Tibial nerve (tissue), 4 donors: ENCODE measurements around the gene LKAAEAR1. TPM values are rescaled to one million over a fixed set of nuclear protein-coding genes. Genes with fewer than 3 reads are reported as not detected.

Experiments used
- DNase-seq, 2 donors: peaks; one replicate each; pipeline ENCODE4 v3.0.0-alpha.2; 2019; ENCODE audit warnings: low spot score in 2 of 2
- H3K27ac ChIP-seq, 4 donors: fragments of 200-600 bp; sonication (generic) in 3 of 4; one replicate each; pipeline ENCODE4 v1.5.1; 2017 to 2019; ENCODE audit warnings: mild to moderate bottlenecking in 1 of 4
- H3K27me3 ChIP-seq, 2 donors: fragments of 200-600 bp; sonication (generic) in 1 of 2; one replicate each; pipeline versions ENCODE4 v1.5.1 to v1.6.0; 2017 to 2019
- H3K36me3 ChIP-seq, 3 donors: fragments of 200-600 bp; sonication (generic); one replicate each; pipeline ENCODE4 v1.5.1; 2018 to 2019
- H3K4me1 ChIP-seq, 4 donors: fragments of 200-600 bp; sonication (generic) in 3 of 4; one replicate each; pipeline ENCODE4 v1.5.1; 2017 to 2019
- H3K4me3 ChIP-seq, 4 donors: fragments of 200-600 bp; sonication (generic) in 3 of 4; one replicate each; pipeline ENCODE4 v1.5.1; 2017 to 2019; ENCODE audit warnings: mild to moderate bottlenecking in 1 of 4, moderate library complexity in 1 of 4
- H3K9me3 ChIP-seq, 4 donors: fragments of 200-600 bp; sonication (generic) in 3 of 4; one replicate each; pipeline ENCODE4 v1.5.1; 2017 to 2019
- EP300 ChIP-seq, 2 donors: sonication (generic); formaldehyde crosslinking; IDR thresholded peaks; one replicate each; pipeline ENCODE4 v1.6.1; 2017; ENCODE audit warnings: antibody characterized with exemption in 2 of 2, mild to moderate bottlenecking in 1 of 2
- POLR2A ChIP-seq, 2 donors: fragments of 450-650 bp; IDR thresholded peaks; one replicate each; pipeline ENCODE4 v1.6.1; 2017; ENCODE audit warnings: antibody characterized with exemption in 2 of 2, mild to moderate bottlenecking in 2 of 2, moderate library complexity in 2 of 2
- WGBS, 2 donors: methylation state at CpG; one replicate each; pipeline ENCODE4 v1.1.5; 2018; 5-methylcytosine and 5-hydroxymethylcytosine counted together
- total RNA-seq, 4 donors: library from RNA; depleted of rRNA; stranded (reverse); fragments of >200 nt; gene quantifications; one replicate each; pipeline ENCODE4 v1.1.0, GENCODE V29; 2016
- TF ChIP-seq, protein P1 (sequence below), 5 experiments: fragments of 200-600 bp in 3 of 5; fragments of 450-650 bp in 2 of 5; sonication (generic) in 3 of 5; IDR thresholded peaks; one replicate each; pipeline ENCODE4 v1.5.1; 2016 to 2019; ENCODE audit warnings: antibody characterized with exemption in 5 of 5, mild to moderate bottlenecking in 3 of 5, moderate library complexity in 2 of 5

LKAAEAR1 gene
- total RNA-seq, 4 donors from 2014 or later: 0.59 to 1.3 (median 0.84) TPM; not detected in 1

DNA sequence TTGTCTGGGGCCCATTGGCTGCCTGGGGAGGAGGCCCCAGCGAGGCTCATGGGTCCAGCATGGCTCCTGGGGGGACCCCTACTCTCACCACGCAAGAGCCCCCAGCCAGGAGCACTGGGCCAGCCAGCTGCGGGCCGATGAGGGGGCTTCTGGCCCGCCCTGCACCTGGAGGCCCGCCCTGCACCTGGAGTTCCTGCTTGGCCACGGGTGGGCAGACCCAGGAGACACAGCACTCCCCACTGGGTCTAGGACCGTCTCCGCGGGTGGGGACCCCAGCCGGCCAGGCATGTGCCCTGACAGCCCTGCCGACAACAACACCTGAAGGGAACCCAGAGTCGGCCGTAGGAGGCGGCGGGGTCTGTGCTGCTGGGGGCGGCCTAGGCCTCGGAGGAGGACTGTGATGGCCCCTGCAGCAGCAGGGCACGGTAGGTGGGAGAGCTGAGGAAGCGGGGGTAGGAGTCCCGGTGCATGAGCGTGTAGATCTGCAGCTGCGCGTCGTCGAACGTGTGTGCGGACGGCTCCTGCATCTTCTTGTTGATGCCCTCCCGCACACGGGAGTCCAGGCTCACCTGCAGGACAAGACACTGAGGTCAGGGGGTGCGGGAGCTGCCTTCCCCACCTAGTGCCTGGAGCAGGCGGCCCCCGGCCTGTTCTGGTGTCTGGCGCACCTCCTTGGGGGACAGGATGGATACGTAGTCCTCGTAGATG is 10.6 kb downstream of the LKAAEAR1 start:
- Histone ChIP-seq H3K27me3 (no peaks in the 10 kb centered on the region), H3K9me3 (no peaks in the 10 kb centered on the region), H3K27ac (no peak overlapping the region), H3K4me1 (peaks cover 0 to 11% (median 3%) of the 10 kb centered on the region in 4 donors), H3K4me3 (no peak overlapping the region), H3K36me3 (peaks cover 0 to 67% (median 0%) of the 10 kb centered on the region in 3 donors)
- no peak for DNase-seq
- TF ChIP-seq POLR2A (IDR thresholded peaks at IDR 0.05) (no peak), EP300 (IDR thresholded peaks at IDR 0.05) (no peak)
- TF ChIP-seq, protein P1, sequence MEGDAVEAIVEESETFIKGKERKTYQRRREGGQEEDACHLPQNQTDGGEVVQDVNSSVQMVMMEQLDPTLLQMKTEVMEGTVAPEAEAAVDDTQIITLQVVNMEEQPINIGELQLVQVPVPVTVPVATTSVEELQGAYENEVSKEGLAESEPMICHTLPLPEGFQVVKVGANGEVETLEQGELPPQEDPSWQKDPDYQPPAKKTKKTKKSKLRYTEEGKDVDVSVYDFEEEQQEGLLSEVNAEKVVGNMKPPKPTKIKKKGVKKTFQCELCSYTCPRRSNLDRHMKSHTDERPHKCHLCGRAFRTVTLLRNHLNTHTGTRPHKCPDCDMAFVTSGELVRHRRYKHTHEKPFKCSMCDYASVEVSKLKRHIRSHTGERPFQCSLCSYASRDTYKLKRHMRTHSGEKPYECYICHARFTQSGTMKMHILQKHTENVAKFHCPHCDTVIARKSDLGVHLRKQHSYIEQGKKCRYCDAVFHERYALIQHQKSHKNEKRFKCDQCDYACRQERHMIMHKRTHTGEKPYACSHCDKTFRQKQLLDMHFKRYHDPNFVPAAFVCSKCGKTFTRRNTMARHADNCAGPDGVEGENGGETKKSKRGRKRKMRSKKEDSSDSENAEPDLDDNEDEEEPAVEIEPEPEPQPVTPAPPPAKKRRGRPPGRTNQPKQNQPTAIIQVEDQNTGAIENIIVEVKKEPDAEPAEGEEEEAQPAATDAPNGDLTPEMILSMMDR (IDR thresholded peaks at IDR 0.05): no peak
- WGBS, 2 donors: 89 to 90% methylated on average over 29 to 31 of the region's 37 CpGs

DNA sequence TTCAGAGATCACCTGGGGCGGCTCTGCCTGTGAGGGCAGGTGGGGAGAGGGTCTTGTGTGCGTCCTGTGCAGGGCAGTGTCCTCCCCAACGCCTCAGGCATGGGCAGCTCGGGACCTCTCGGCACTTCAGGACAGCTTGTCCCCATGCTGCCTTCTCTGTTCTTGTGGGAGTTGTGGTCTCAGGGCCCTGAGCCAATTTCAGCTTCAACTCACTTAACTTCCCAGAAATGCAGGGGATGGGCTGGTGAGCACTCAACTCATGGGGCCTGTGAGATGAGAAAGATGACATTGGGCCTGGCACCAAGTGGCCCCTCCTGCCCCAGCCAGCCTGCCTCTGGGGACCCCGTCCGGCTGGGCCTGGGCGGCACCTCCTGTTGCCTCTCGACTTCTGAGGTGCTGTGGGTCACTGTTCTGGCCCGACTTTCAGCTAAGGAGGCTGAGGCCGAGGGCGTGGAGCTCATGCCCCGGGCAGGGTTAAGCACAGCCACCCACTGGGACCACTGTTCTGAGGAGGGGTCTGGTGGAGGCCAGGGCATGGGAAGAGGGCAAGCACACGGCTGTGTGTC is 11.6 kb downstream of the LKAAEAR1 start:
- no peak for TF ChIP-seq POLR2A (IDR thresholded peaks at IDR 0.05)
- no peak for TF ChIP-seq EP300 (IDR thresholded peaks at IDR 0.05)
- TF ChIP-seq, protein P1 (IDR thresholded peaks at IDR 0.05): no peak
- no peaks in the 10 kb centered on the region for H3K27me3 ChIP-seq
- H3K27ac ChIP-seq: no peak overlapping the region
- H3K4me1 ChIP-seq: peaks cover 0 to 3% (median 0%) of the 10 kb centered on the region in 4 donors
- no peak for DNase-seq
- no peak overlapping the region for H3K4me3 ChIP-seq
- H3K36me3 ChIP-seq: peaks cover 0 to 75% (median 0%) of the 10 kb centered on the region in 3 donors
- H3K9me3 ChIP-seq: no peaks in the 10 kb centered on the region
- 69 to 74% methylated on average over 10 of the region's 14 CpGs for WGBS, 2 donors

DNA sequence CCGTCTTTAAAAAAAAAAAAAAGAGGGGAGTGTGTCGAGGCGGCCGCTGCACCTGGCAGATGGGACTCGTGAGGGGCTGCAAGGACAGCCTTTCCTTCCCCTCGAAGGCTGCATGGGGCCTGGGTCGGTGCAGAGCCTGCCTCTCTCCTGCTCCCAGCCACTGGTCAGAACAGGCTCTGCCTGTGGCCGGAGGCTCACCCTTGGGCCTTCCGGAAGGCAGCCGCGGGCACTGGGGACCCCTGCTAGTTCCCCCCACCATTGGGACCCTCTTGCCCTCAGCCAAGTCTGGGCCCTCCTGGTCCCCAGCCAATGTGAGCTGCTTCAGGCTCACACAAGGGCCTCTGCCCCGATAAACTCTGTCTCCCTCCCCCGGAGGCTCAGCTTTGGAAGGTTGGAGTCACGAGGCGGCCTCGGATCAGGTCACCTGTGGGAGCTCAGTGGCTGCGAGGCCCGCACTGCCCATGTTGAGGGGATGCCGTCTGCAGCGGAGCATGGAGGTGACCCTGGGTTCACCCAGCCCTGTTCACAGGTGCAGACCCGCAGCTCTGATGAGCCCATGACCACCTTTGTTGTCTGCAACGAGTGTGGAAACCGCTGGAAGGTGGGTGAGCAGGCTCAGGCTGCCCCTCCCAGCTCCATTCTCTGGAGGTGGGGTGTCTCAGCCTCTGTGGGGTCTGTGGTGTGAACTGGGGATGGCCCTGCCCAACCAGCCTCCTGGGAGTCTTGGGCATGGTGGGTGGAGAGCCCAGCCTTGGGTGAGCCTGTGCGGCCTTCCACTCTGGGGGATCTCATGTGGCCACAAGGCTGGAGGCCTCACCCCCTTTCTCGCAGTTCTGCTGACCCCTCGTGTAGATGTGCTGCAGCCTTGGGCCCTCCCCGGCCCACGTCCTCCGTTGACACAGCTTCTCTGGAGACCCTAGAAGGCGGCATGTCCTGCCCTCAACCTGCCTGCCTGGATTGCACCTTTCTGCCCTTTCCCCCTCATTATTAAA is 12.6 kb downstream of the LKAAEAR1 start:
- WGBS, 2 donors: 82 to 86% methylated on average over 15 to 25 of the region's 30 CpGs
- no peak for DNase-seq
- H3K36me3 ChIP-seq: peaks cover 0 to 81% (median 0%) of the 10 kb centered on the region in 3 donors
- peaks cover 0 to 6% (median 0%) of the 10 kb centered on the region in 4 donors for H3K4me1 ChIP-seq
- no peak overlapping the region for H3K4me3 ChIP-seq
- no peak overlapping the region for H3K27ac ChIP-seq
- no peaks in the 10 kb centered on the region for H3K27me3 ChIP-seq
- TF ChIP-seq EP300 (IDR thresholded peaks at IDR 0.05) (no peak), POLR2A (IDR thresholded peaks at IDR 0.05) (no peak)
- TF ChIP-seq, protein P1 (IDR thresholded peaks at IDR 0.05): no peak
- H3K9me3 ChIP-seq: no peaks in the 10 kb centered on the region

- no peaks in the 10 kb centered on the region for H3K27me3 ChIP-seq
- 91 to 94% methylated on average over 21 to 27 of the region's 31 CpGs for WGBS, 2 donors
- H3K27ac ChIP-seq: no peak overlapping the region
- H3K4me1 ChIP-seq: peaks cover 0 to 14% (median 3%) of the 10 kb centered on the region in 4 donors
- H3K36me3 ChIP-seq: peaks cover 0 to 82% (median 0%) of the 10 kb centered on the region in 3 donors
- DNase-seq: no peak
- H3K4me3 ChIP-seq: no peak overlapping the region
- no peaks in the 10 kb centered on the region for H3K9me3 ChIP-seq
- TF ChIP-seq, protein P1 (IDR thresholded peaks at IDR 0.05): no peak
- TF ChIP-seq POLR2A (IDR thresholded peaks at IDR 0.05) (no peak), EP300 (IDR thresholded peaks at IDR 0.05) (no peak)
These were observed 13.8 kb downstream of the LKAAEAR1 start for GRCh38 chr20:64070244-64070993.
